Neural progenitor cell (in vitro differentiated cells): ENCODE data around the gene BCAM. TPM values are rescaled to one million over a fixed set of nuclear protein-coding genes. Genes with fewer than 3 reads are reported as not detected.
"Not testable (repeated sequence)": the region's sequence is repeated elsewhere in the genome, so short reads cannot be mapped to it uniquely, and the experiment has no call there.

ENCODE experiments used
- DNase-seq: peaks from one replicate; pipeline ENCODE4 v3.0.0-alpha.2; 2016; ENCODE audit warnings: low spot score
- H2AFZ ChIP-seq: fragments of 200-600 bp; sonication (generic); replicated peaks from 2 replicates; pipeline ENCODE4 v1.6.1; 2016; ENCODE audit warnings: antibody characterized with exemption
- H3F3A ChIP-seq: fragments of 200-600 bp; sonication (generic); 2 replicates; pipeline ENCODE4 v1.6.1; 2016; ENCODE audit warnings: antibody characterized with exemption, low read depth
- H3K27ac ChIP-seq: fragments of 200-600 bp; sonication (generic); 2 replicates; pipeline ENCODE4 v1.5.1; 2016; ENCODE audit warnings: mild to moderate bottlenecking
- H3K27me3 ChIP-seq: fragments of 200-600 bp; sonication (generic); 2 replicates; pipeline ENCODE4 v1.6.1; 2016; ENCODE audit warnings: mild to moderate bottlenecking, moderate library complexity
- H3K36me3 ChIP-seq: fragments of 200-600 bp; sonication (generic); 2 replicates; pipeline ENCODE4 v1.5.1; 2016
- H3K4me1 ChIP-seq: fragments of 200-600 bp; sonication (generic); 2 replicates; pipeline ENCODE4 v1.6.1; 2016; ENCODE audit warnings: mixed run types
- H3K4me2 ChIP-seq: fragments of 200-600 bp; sonication (generic); 2 replicates; pipeline ENCODE4 v1.6.1; 2016
- H3K4me3 ChIP-seq: fragments of 200-600 bp; sonication (generic); 2 replicates; pipeline ENCODE4 v1.5.1; 2016
- H3K79me2 ChIP-seq: fragments of 200-600 bp; sonication (generic); 2 replicates; pipeline ENCODE4 v1.6.1; 2016; ENCODE audit warnings: low read depth
- H3K9ac ChIP-seq: fragments of 200-600 bp; sonication (generic); 2 replicates; pipeline ENCODE4 v1.6.1; 2016
- H3K9me3 ChIP-seq: fragments of 200-600 bp; sonication (generic); 2 replicates; pipeline ENCODE4 v1.5.1; 2016; ENCODE audit warnings: low read depth
- H4K20me1 ChIP-seq: fragments of 200-600 bp; sonication (generic); 2 replicates; pipeline ENCODE4 v1.6.1; 2016; ENCODE audit warnings: low read depth
- H3K27ac Mint-ChIP-seq: 3 replicates; pipeline ENCODE4 v1.8.0; 2021; ENCODE audit warnings: mixed read lengths
- H3K27me3 Mint-ChIP-seq: 2 replicates; pipeline ENCODE4 v1.8.0; 2022; ENCODE audit warnings: low read depth, mild to moderate bottlenecking, inconsistent platforms, moderate library complexity, mixed read lengths; ENCODE audit not compliant: insufficient read depth
- H3K36me3 Mint-ChIP-seq: 3 replicates; pipeline ENCODE4 v1.8.0; 2021; ENCODE audit warnings: mixed read lengths
- H3K4me1 Mint-ChIP-seq: 3 replicates; pipeline ENCODE4 v1.8.0; 2021; ENCODE audit warnings: mixed read lengths
- H3K4me3 Mint-ChIP-seq: 3 replicates; pipeline ENCODE4 v1.8.0; 2021; ENCODE audit warnings: mild to moderate bottlenecking, moderate library complexity, mixed read lengths
- H3K9me3 Mint-ChIP-seq: 3 replicates; pipeline ENCODE4 v1.8.0; 2020; ENCODE audit warnings: mixed read lengths
- EZH2 ChIP-seq: fragments of 200-600 bp; sonication (generic); IDR thresholded peaks from 2 replicates; pipeline ENCODE4 v1.6.1; 2017; ENCODE audit warnings: antibody characterized with exemption, mild to moderate bottlenecking, moderate library complexity
- EZH2phosphoT487 ChIP-seq: fragments of 200-600 bp; sonication (generic); IDR thresholded peaks from 2 replicates; pipeline ENCODE4 v1.6.1; 2017; ENCODE audit warnings: antibody characterized with exemption
- total RNA-seq: library from RNA; depleted of rRNA; stranded (reverse); fragments of >200 nt; gene quantifications from 2 replicates; pipeline ENCODE4 v1.2.3, GENCODE V29; 2015; ENCODE audit warnings: low replicate concordance
- TF ChIP-seq, protein P1 (sequence below): fragments of 200-600 bp; sonication (generic); IDR thresholded peaks from 2 replicates; pipeline ENCODE4 v1.5.1; 2017; ENCODE audit warnings: antibody characterized with exemption, mild to moderate bottlenecking

BCAM gene
- total RNA-seq, 1 donor from 2014 or later: 7.1 TPM

DNA sequence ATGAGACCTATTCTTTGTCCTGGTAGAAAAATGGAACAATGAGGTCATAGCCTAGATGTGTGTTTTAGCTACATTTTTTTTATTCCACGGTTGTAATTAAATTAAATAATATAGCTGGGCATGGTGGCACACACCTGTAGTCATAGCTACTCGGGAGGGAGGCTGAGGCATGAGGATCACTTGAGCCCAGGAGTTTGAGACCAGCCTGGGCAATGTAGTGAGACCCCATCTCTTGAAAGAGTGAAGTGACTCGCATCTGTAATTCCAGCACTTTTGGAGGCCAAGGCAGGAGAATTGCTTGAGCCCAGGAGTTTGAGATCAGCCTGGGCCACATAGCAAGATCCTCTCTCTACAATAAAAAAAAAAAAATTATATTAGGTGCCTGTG lies 43.0 kb upstream of the BCAM start:
- Histone ChIP-seq H3K4me3 (no peak overlapping the region), H3K27ac (no peak overlapping the region), H3F3A (no peaks in the 10 kb centered on the region), H4K20me1 (no peaks in the 10 kb centered on the region), H3K9ac (no peak overlapping the region), H2AFZ (no peak overlapping the region), H3K36me3 (no peaks in the 10 kb centered on the region), H3K79me2 (no peaks in the 10 kb centered on the region), H3K27me3 (peaks cover 4% of the 10 kb centered on the region), H3K4me1 (no peaks in the 10 kb centered on the region), H3K4me2 (no peak overlapping the region), H3K9me3 (no peaks in the 10 kb centered on the region)
- TF ChIP-seq, protein P1, sequence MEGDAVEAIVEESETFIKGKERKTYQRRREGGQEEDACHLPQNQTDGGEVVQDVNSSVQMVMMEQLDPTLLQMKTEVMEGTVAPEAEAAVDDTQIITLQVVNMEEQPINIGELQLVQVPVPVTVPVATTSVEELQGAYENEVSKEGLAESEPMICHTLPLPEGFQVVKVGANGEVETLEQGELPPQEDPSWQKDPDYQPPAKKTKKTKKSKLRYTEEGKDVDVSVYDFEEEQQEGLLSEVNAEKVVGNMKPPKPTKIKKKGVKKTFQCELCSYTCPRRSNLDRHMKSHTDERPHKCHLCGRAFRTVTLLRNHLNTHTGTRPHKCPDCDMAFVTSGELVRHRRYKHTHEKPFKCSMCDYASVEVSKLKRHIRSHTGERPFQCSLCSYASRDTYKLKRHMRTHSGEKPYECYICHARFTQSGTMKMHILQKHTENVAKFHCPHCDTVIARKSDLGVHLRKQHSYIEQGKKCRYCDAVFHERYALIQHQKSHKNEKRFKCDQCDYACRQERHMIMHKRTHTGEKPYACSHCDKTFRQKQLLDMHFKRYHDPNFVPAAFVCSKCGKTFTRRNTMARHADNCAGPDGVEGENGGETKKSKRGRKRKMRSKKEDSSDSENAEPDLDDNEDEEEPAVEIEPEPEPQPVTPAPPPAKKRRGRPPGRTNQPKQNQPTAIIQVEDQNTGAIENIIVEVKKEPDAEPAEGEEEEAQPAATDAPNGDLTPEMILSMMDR: no peak
- no peak for TF ChIP-seq EZH2phosphoT487
- TF ChIP-seq EZH2: no peak
- peaks cover 7% of the 10 kb centered on the region for H3K9me3 Mint-ChIP-seq
- H3K4me1 Mint-ChIP-seq: peaks cover 2% of the 10 kb centered on the region
- no peaks in the 10 kb centered on the region for H3K36me3 Mint-ChIP-seq
- H3K4me3 Mint-ChIP-seq: no peak overlapping the region
- no peak for DNase-seq
- no peak overlapping the region for H3K27ac Mint-ChIP-seq
- H3K27me3 Mint-ChIP-seq: peaks cover 10% of the 10 kb centered on the region

DNA sequence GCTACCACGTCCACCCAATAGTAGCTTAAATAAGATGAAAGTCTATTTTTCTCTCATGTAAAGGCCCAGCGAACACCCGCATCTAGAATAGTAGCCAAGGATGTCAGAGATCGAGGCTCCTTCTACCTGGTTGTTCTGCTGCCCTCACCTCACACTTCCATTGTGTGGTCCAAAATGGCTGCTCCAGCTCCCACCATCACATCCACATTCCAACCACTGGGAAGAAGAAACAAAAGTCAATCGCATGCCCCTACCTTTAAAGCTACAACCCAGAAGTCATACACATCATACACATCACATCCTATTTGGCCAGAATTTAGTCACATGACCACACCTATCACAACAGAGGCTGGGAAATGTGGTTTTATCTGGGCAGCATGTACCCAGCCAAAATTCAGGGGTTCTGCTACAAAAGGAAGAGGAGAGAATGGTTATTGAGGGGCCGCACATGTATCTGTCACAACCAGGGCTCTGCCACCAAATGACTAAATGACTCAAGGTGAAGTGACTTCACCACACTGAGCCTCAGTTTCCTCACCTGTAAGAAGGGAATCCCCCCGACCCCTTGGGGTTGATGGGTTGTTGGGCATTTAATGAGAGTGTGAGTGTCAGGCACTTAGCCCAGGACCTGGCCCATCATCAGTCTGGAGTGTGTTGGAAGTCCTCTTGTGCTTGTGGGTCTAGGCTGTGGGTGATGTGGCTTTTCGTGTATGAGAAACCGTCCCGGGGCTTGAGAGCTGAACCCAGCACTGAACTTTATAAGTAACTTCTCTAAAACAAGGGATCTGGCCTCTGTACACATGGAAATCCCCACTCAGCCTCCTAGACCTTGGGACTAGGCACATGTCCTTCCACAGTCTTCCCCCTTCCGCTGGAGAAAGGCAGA lies 41.4 kb upstream of the BCAM start:
- Mint-ChIP-seq H3K4me1 (peaks cover 2% of the 10 kb centered on the region), H3K9me3 (peaks cover 7% of the 10 kb centered on the region), H3K36me3 (no peaks in the 10 kb centered on the region), H3K4me3 (no peak overlapping the region), H3K27me3 (peaks cover 11% of the 10 kb centered on the region), H3K27ac (no peak overlapping the region)
- Histone ChIP-seq H3K4me2 (no peak overlapping the region), H3K27ac (no peak overlapping the region), H3K9me3 (no peaks in the 10 kb centered on the region), H3K9ac (no peak overlapping the region), H3K4me1 (no peaks in the 10 kb centered on the region), H3K27me3 (peaks cover 4% of the 10 kb centered on the region), H4K20me1 (no peaks in the 10 kb centered on the region), H3F3A (no peaks in the 10 kb centered on the region), H3K79me2 (no peaks in the 10 kb centered on the region), H3K4me3 (no peak overlapping the region), H2AFZ (no peak overlapping the region), H3K36me3 (no peaks in the 10 kb centered on the region)
- TF ChIP-seq EZH2 (no peak), EZH2phosphoT487 (no peak)
- TF ChIP-seq, protein P1: no peak
- DNase-seq: no peak

DNA sequence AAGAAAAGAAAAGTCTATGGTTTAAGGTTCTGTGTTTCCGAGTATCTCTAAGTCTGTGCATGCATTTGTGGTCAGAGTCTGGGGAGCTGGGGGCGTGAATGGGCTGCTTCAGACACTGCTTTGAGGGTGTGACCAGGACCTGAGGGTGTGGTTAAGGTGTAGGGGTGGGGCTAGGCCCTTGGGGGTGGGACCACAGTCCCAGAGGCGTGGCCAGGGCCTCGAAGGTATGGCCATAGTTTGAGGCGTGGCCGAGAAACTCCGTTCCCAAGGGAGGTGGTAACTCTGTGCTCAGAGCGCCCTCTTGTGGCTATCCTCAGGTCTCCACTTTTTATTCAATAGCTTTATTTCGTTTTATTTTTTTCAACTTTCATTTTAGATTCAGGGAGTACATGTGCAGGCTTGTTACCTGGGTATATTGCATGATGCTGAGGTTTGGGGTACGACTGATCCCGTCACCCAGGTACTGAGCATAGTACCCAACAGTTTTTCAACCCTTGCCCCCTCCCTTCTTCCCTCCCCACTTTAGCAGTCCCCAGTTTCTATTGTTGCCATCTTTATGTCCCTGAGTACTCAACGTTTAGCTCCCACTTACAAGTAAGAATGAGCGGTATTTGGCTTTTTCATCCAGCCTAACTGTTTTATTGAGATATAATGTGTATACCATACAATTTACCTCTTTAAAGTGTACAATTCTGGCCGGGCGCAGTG lies 38.2 kb upstream of the BCAM start:
- no peaks in the 10 kb centered on the region for H3K27me3 ChIP-seq
- peak; percentile 97 for DNase-seq
- H3K4me3 ChIP-seq: no peak overlapping the region
- H3K27ac ChIP-seq: no peak overlapping the region
- peaks cover 7% of the 10 kb centered on the region for H3K9me3 Mint-ChIP-seq
- peak overlapping the region; percentile 35 for H2AFZ ChIP-seq
- H3K4me1 ChIP-seq: no peaks in the 10 kb centered on the region
- peaks cover 6% of the 10 kb centered on the region for H3K27me3 Mint-ChIP-seq
- H4K20me1 ChIP-seq: no peaks in the 10 kb centered on the region
- TF ChIP-seq, protein P1: peak; percentile 89
- no peak for TF ChIP-seq EZH2phosphoT487
- TF ChIP-seq EZH2: no peak
- H3K79me2 ChIP-seq: no peaks in the 10 kb centered on the region
- no peak overlapping the region for H3K9ac ChIP-seq
- no peaks in the 10 kb centered on the region for H3K9me3 ChIP-seq
- no peak overlapping the region for H3K27ac Mint-ChIP-seq
- no peaks in the 10 kb centered on the region for H3F3A ChIP-seq
- H3K36me3 ChIP-seq: no peaks in the 10 kb centered on the region
- H3K4me3 Mint-ChIP-seq: peak overlapping the region; percentile 13
- H3K4me1 Mint-ChIP-seq: no peaks in the 10 kb centered on the region
- no peak overlapping the region for H3K4me2 ChIP-seq
- no peaks in the 10 kb centered on the region for H3K36me3 Mint-ChIP-seq

DNA sequence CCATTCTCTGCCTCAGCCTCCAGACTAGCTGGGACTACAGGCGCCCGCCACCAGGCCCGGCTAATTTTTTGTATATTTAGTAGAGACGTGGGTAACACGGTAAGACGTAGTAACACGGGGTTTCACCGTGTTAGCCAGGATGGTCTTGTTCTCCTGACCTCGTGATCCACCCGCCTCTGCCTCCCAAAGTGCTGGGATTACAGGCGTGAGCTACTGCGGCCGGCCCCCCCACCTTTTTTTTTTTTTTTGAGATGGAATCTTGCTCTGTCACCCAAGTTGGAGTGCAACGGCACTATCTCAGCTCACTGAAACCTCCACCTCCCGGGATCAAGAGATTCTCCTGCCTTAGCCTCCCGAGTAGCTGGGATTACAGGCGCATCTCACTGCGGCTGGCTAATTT lies 36.8 kb upstream of the BCAM start:
- not testable (repeated sequence) for H2AFZ ChIP-seq, H3K4me3 ChIP-seq, H3K27ac Mint-ChIP-seq, H3K4me1 ChIP-seq, H3K79me2 ChIP-seq, H3K9ac ChIP-seq, H3K4me3 Mint-ChIP-seq, DNase-seq, H4K20me1 ChIP-seq, H3K27me3 ChIP-seq, H3K9me3 Mint-ChIP-seq, H3K27me3 Mint-ChIP-seq, H3K27ac ChIP-seq, H3K9me3 ChIP-seq, H3K4me1 Mint-ChIP-seq, H3K36me3 Mint-ChIP-seq, H3F3A ChIP-seq, H3K4me2 ChIP-seq, H3K36me3 ChIP-seq
